HG03521 (cell line): ENCODE measurements around the gene KLKB1.
"Not testable (repeated sequence)": the region's sequence is repeated elsewhere in the genome, so short reads cannot be mapped to it uniquely, and the experiment has no call there.

Source experiments
- ATAC-seq: cut with Tn5 transposase; IDR thresholded peaks from one replicate; pipeline ENCODE4 v1.9.1; 2021; ENCODE audit warnings: mild to moderate bottlenecking, moderate library complexity; ENCODE audit not compliant: unreplicated experiment

Gene KLKB1

DNA sequence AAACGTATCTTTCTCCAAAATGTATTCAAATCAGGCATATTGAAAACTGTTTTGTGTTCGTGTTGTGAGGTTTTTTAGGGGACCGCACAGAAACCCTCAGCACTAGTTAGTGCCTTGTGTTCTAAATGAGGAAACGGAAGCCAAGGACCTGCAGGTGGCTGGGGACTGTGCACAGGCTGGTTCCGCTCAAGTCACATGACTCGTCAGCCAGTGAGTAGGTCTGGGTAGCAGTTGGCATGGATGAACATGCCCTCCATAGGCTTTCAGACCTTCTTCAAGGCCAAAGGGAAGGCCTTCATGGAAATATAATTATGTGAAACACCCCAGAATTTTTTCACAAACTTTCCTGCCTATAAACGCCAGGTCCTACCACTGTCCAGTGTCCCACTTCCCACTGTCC is 37.4 kb downstream of the KLKB1 start:
- no peak for ATAC-seq

DNA sequence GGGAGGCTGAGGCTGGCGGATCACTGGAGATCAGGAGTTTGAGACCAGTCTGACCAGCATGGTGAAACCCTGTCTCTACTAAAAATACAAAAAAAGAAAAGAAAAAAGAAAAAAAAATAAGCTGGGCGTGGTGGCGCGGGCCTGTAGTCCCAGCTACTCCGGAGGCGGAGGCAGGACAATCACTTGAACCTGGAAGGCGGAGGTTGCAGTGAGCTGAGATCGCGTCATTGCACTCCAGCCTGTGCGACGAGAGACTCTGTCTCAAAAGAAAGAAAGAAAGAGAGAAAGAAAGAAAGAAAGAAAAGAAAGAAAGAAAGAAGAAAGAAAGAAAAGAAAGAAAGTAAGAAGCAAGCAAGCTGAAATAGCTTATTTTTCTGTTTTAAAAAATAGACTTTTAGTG is 37.9 kb downstream of the KLKB1 start:
- not testable (repeated sequence) for ATAC-seq

DNA sequence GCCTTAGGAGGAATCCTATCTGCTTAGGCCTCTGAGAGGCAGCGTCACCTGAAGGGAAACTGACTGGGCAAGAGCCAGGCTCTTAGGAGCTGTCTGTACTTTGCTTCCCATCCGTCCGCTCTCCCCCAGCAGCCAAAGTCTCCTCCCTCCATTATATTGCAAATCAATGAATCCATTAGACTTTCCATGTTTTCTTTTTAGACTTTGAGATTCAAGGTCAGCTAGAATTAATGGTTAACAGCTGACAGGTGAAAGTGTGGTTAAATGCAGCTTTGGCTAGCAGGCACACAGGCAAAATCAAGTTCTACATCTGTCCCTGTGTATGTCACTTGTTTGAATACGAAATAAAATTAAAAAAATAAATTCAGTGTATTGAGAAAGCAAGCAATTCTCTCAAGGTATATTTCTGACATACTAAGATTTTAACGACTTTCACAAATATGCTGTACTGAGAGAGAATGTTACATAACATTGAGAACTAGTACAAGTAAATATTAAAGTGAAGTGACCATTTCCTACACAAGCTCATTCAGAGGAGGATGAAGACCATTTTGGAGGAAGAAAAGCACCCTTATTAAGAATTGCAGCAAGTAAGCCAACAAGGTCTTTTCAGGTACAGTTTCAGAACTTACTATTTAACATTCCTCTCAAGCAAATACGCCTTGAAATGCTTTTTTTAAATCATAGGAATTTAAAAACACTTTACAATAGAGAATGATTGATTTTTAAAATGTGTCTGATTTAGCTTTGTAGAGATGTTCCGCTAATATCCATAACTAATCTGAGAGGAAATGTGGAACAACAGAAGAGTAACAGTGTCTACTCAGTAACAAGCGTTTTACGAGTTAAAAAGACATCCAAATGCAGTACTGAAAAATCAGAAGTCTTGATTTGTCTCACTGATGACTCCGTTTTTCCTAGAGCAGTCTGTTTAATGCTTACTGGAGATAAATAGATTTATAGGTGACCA is 38.7 kb downstream of the KLKB1 start, which contains the start of gene F11:
F11 (plus strand) TSS at position 507 of the 970 bp plus-strand sequence. CDS start 948 bp downstream, outside the sequence.
- ATAC-seq = no peak

DNA sequence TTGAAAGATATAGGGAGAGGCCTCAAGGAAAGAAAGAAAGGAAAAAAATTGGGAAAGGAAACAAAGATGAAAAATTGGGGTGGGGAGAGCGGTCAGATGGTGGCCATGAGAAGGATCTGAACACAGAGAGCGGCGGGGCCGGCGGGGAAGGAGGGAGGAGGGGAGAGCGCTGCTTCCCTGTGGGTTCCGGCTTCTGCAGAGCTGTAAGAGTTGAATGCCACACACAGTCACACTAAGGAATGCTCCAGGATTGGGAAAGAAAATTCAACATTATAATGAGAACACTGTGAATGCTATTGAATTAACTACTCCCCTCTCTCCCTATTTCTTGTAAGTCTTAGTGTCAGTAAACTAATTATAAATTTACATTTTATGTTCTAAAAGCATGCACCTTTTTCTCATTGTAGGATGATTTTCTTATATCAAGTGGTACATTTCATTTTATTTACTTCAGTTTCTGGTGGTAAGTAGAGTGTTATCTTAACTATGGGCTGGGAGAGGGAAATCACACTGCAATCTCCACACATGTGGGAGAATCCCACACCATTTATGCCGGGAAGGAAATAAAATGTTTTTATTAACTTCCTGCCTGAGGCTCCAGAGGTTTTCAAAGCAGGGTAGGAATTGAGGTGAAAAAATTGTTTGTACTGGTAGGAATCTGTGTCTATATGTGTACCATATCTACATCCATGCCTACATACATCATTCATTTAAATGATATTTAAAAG is 39.6 kb downstream of the KLKB1 start:
- no peak for ATAC-seq

DNA sequence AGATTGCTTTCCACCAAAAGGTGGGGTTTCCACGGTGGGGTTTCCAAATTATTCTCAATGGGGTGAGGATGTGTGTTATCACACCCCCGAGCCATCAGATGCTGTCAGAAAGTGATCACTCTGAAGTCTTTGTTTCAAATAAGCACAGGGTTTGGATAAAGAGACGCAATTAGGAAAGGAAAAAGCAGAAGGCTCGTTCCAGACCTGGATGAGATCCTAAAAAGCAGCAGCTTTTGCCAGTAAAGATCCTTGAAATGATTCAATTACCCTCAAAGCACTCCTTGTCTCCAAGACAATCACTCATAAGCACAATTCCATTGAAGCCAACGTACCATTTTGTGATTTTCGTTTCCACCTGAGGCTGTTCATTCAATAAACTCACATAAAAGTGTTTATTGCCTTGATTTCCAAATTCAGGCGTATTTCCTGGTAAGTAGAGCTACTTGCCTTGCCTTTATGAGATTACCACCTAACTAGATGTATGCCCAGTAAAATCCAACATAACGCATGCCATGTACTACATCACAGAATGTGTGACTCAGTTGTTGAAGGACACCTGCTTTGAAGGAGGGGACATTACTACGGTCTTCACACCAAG is 43.9 kb downstream of the KLKB1 start:
- ATAC-seq = no peak

DNA sequence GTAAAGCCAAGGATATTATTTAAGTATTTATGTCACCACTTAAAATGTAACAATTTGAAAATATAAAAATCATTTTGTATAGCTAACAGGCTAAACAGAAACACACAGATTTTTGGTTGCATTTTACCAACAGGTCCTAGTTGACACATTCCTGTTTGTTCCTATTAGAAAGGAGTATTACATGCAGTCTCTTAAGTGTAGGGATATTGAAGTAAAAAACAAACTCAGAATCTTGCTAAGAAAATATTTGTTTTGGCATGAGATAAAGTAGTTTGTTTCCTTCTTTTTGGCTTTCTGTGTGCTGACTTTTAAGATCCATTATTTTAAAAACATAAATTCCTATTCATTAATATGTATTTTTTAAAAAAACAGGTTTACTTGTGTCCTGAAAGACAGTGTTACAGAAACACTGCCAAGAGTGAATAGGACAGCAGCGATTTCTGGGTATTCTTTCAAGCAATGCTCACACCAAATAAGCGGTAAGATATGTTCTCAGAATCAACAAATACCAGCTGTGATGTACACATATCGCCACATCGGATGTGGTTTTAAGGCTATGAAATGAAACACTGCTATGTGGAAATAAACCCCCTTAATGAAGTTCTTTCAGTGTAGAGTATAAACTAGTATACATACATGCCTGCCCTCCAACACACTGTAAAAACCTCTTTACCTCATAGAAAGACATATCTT is 45.5 kb downstream of the KLKB1 start:
- no peak for ATAC-seq

DNA sequence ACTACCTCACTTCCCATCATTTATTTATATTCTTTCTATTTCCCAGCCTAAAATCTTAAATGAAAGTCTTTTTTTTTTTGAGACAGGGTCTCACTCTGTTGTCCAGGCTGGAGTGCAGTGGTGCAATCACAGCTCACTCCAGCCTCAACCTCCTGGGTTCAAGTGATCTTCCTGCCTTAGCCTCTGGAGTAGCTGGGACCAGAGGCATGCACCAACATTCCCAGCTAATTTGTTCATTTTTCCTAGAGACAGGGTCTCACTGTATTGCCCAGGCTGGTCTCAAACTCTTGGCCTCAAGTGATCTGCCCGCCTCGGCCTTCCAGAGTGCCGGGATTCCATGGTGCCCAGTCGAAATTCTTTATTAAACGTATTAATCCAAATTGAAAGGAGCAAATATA is 46.1 kb downstream of the KLKB1 start:
- not testable (repeated sequence) for ATAC-seq

DNA sequence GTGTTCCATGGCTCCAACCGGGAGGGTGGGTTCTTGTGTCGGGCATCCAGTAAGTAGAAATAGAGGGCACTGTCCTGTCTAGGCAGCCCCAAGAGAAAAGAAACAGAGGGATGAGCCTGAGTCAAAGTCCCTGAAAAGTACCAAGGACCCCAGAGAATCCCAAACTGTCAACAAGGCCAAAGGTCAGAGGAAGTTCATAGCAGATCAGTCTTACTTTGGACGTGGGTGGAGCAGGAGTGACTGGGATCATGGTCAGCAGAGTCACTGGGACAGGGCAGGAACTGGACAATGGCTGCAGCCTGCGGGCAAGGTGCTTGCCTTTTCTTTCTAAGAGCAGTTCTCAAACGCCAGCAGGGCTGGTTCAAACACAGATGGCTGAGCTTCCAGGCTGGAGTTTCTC is 56.0 kb downstream of the KLKB1 start:
- ATAC-seq = no peak

DNA sequence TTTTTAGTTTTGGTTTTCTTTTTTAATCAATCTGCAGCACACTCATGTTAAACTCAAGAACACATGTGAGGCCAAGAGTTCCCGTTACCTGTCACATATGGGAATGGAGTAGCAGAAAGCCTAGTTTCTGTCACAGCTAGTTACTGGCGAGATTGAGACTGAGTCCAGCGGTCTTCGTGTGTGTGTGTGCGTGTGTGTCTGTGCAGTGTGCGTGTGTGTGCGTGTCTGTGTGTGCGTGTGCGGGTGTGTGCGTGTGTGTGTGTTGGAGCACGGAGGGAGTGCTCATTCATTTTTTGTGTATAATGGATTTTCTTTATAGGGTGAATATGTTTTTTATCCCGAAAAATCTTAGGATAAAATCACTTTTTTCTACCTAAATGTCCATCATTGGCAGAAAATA is 57.8 kb downstream of the KLKB1 start:
- ATAC-seq = no peak

DNA sequence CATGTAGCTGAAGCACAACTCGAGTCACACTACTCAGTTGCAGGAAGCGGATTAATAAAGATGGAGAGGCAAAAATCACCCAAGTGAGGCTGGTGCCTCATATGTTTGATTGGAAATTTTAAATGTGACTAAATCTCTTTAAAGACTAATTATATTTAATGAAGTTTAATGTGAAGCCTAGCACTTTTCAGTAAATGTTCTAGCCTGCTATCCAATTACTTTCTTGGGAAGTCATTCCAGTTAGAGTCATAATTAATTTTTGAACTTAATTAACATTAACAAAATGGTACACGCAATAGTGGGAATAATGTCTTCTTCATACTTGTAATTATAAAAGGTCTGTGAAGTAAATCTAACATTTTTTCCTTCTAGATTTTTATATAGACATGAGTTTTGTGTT is 59.3 kb downstream of the KLKB1 start:
- no peak for ATAC-seq

DNA sequence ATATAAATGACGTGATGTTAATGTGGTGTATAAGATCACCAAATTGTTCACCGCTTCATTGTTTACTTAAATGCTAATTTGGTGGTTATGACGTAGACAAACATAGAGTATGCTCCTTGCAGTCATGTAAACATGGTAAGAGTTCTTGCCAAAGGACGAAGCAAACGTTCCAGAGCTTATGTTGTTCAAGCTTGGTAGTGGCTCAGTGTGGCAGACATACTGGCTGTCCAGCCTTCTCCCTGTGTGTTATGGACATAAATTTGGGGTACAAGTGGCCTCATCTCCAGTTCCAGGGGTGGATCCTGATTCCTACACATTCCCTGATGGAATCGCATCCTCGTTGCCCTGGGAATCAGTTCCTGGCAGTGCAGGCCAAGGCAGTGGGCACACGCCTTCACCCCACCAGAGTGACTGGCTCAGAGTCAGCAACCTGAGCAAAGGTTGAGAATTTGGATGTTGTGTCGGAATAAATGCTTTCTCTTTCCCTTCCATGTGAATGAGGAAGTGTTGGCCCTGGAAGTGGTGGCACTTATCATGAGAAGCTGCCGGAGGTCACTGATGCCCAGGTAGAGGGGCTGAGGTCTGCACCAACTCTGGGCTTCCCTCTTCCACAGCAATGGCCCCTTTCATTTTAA is 64.1 kb downstream of the KLKB1 start:
- no peak for ATAC-seq

DNA sequence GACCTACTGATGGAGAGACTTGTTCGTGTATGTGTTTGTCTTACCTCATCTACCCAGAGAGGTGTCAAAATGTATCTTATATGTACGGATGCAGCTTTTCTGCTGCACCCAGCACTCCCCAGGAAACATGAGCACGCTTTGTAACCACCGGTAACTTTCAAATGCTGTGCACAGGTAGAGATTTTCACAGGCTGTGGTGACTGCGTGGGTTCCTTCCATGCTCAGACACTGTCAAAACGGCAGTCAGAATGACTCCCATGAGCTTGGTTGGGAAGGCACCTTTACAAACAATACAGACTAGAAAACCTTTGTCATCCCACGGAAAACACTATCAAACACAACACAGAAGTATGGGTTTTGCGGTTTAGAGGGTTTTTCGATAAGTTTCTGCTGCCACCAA is 66.9 kb downstream of the KLKB1 start:
- no peak for ATAC-seq

DNA sequence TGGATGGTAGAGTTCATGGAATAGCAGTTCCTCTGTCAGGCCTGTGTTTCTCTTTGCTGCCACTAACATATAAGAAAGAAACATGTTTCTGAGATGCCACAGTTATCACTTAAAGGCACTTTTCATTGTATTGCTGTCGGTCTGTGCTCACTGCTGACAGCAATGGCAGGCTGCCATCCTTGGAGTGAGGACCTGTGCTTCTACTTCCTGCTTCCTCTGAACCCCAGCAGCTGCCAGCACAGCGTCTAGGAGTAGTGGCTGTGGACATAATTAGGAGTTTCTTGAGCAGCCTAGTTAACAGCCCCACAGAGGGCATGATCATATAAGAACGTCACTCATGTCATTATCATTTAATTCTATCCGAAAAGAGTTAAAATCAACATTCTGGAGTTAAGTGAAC is 69.2 kb downstream of the KLKB1 start:
- no peak for ATAC-seq

DNA sequence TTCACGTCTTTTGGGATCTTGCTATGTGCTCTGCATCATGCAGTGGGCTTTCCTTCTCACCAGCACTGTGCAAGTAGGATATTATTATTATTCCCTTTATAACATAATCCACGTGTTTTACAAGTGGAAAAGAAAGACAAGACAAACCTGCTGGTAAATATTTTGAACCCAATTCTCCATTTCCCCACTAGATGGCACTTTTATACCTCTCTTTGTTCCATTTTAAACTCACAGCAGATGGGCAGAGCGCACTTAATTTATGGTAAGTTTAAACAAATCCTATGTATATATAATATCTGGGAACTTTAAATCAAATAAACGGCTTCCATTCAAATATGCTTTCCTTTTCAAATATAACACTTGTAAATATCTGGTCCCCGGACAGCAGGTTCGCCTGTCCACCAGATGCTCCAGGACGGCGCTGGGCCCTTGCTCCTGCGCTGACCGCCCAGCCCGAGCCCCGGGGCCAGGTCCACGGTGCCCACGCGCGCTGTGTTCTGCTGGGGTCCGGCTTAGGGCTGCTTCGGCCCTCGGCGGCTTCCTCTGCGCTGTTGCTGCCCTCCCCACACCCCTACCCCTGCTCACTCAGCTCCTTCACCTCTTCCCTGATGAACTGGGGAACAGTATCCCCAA is 69.8 kb downstream of the KLKB1 start:
- no peak for ATAC-seq

DNA sequence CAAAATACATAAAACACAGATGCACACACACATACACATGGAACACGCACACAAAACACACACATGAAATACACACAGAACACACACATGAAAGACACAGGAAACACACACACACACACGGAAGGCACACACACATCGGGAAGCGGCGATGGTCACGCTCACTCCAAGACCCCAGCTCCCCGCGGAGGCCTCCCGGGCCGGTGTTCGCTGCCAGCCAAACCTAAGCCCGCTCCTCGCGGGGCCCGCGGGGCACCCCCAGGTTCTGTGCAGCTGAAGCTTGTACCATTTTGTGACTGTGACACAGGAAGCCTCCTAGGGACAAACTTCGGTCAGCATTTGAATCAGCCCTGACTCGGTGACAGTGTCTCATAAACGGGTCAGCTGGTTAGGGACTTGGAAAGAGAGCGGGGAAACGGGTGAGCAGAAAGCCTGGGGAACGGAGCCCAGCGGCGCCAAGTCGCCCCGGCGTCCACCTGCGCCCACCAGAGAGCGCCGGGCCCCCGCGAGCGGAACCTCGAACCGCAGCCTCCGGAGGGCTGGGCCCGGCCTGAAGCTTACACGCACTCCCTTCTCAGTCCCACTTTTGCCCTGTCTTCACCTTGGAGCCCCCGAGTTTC is 70.8 kb downstream of the KLKB1 start:
- ATAC-seq = no peak

DNA sequence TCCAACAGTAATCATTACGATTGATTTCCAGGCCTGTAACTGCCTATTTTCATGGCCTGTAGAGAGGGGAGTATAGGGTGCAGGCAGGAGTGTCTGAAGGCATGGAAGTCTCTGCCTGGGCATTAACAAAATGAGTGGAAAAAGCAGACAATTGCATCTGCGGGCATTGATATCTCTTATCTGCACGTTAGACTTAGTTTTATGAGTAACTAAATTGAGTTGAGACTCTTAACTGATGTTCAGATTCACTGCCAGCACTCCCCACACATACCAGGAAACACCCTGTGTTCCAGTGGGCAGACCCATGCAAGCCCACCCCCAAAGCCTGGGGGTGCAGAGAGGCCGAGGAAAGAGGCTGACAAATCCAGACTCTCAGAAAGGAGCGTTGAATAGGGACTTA is 72.0 kb downstream of the KLKB1 start:
- ATAC-seq = no peak

DNA sequence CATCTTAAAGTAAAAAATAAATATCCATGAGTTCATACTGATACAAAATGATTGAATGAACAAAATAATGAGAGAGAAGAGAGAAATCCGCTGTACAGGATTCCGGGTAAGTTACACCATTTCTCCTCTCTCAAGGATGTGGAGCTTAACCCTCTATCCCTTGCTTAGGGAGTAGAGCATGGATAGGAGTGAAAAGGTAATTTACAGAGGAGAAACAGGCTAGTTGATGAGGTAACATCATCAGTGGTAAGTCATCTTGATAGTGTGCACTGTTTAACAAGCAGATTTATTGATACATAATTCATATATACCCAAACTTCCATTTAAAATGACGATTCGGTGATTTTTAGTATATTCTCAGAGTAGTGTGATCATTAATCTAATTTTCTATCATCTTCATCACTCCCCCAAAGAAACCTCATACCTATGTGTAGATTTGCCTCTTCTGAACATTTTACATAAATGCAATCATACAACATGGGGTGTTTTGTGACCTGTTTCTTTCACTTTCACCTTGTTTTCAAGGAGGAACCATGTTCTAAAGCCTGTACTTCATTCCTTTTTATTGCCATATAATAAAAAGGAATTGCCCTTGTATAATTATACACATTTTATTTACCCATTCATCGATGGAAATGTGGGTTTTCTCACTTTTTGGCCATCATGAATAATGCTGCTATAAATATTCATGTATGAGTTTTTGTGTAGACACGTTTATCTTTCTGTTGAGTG is 73.5 kb downstream of the KLKB1 start:
- no peak for ATAC-seq

DNA sequence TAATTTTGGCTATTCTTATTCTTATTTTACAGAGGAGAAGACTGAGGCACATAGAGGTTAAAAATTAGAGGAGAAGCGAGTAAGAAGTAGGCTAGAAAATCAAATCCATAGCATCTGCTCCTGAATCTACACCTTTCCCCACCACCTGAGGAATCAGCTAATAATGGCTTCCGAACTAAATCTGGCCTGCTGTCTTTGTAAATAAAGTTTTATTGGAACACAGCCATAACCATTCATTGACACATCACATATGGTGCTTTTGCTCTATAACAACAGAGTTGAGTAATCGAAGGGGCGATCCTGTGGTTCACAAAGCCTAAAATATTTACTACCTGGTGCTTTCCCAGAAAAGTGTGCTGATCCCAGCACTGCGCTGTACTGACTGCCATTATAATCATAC is 76.9 kb downstream of the KLKB1 start:
- no peak for ATAC-seq
